Activated CD4-positive, alpha-beta T cell treated with anti-CD3 and anti-CD28 coated beads, Interleukin-2, amount 50 U/mL, for 48 hours (primary cell): Measurements from ENCODE around the gene ABCA8.
"Not testable (repeated sequence)": the region's sequence is repeated elsewhere in the genome, so short reads cannot be mapped to it uniquely, and the experiment has no call there.

ENCODE experiments used
- DNase-seq, 2 experiments: peaks; one replicate each; pipeline ENCODE4 v3.0.0-alpha.2; 2020

Gene ABCA8

GRCh38 chr17:68955181-68955841, at the start of gene ABCA8:
TSS of gene ABCA8 (minus strand) at chr17:68955392. CDS start at chr17:68942034, 13,358 bp downstream.
- no peak for DNase-seq

- DNase-seq = not testable (repeated sequence)
Observed at GRCh38 chr17:69004759-69005158, 49.6 kb upstream of the ABCA8 start.

- not testable (repeated sequence) for DNase-seq
Observed at GRCh38 chr17:68999743-69000142, 44.6 kb upstream of the ABCA8 start.

- no peak for DNase-seq
Observed at GRCh38 chr17:68993112-68993511, 37.9 kb upstream of the ABCA8 start.

GRCh38 chr17:68987966-68988365, 32.8 kb upstream of the ABCA8 start:
- DNase-seq = no peak

- no peak for DNase-seq
Observed at GRCh38 chr17:68981288-68981687, 26.1 kb upstream of the ABCA8 start.

- no peak for DNase-seq
Observed at GRCh38 chr17:68973098-68973846, 18.1 kb upstream of the ABCA8 start.

GRCh38 chr17:68972119-68972704, 17.0 kb upstream of the ABCA8 start:
- no peak for DNase-seq

- no peak for DNase-seq
Observed at GRCh38 chr17:68969101-68969500, 13.9 kb upstream of the ABCA8 start.

- no peak for DNase-seq
Observed at GRCh38 chr17:68963958-68964357, 8.8 kb upstream of the ABCA8 start.

GRCh38 chr17:68961214-68961882, 6.2 kb upstream of the ABCA8 start:
- no peak for DNase-seq

GRCh38 chr17:68959117-68959516, 3.9 kb upstream of the ABCA8 start:
- DNase-seq = not testable (repeated sequence)

- DNase-seq = no peak
Observed at GRCh38 chr17:68957944-68958343, 2.8 kb upstream of the ABCA8 start.

- DNase-seq = no peak
Observed at GRCh38 chr17:68954146-68954896, 871 bp downstream of the ABCA8 start.

GRCh38 chr17:68953340-68953997, 1.7 kb downstream of the ABCA8 start:
- no peak for DNase-seq

GRCh38 chr17:68950725-68951124, 4.5 kb downstream of the ABCA8 start:
- DNase-seq = no peak

- not testable (repeated sequence) for DNase-seq
Observed at GRCh38 chr17:68947868-68948267, 7.3 kb downstream of the ABCA8 start.

GRCh38 chr17:68944435-68945035, 10.7 kb downstream of the ABCA8 start:
- no peak for DNase-seq

GRCh38 chr17:68943812-68944182, 11.4 kb downstream of the ABCA8 start:
- DNase-seq = not testable (repeated sequence)

GRCh38 chr17:68943123-68943811, 11.9 kb downstream of the ABCA8 start:
- DNase-seq = no peak

- no peak for DNase-seq
Observed at GRCh38 chr17:68942389-68942788, 12.8 kb downstream of the ABCA8 start.
